Neural cell (in vitro differentiated cells): ENCODE data around the gene MRRF.

Experiments
- EP300 ChIP-seq: fragments of 450-650 bp; conservative IDR thresholded peaks from 2 replicates; pipeline ENCODE4 v1.6.1; 2014; ENCODE audit warnings: antibody characterized with exemption, mild to moderate bottlenecking, moderate library complexity; ENCODE audit not compliant: poor library complexity, severe bottlenecking
- EZH2 ChIP-seq: fragments of 200-600, 300-800 bp; shearing (Covaris generic), sonication (generic); IDR thresholded peaks from 2 replicates; pipeline ENCODE4 v1.6.1; 2014; ENCODE audit warnings: antibody characterized with exemption, low read length, borderline replicate concordance, mild to moderate bottlenecking; ENCODE audit not compliant: insufficient read depth, poor library complexity, severe bottlenecking
- MXI1 ChIP-seq: fragments of 450-650 bp; conservative IDR thresholded peaks from 2 replicates; pipeline ENCODE4 v1.6.1; 2014; ENCODE audit warnings: antibody characterized with exemption, mild to moderate bottlenecking; ENCODE audit not compliant: poor library complexity, severe bottlenecking
- POLR2AphosphoS5 ChIP-seq: IDR thresholded peaks from 2 replicates; pipeline ENCODE4 v1.6.1; 2012
- RAD21 ChIP-seq: fragments of 450-650 bp; conservative IDR thresholded peaks from 2 replicates; pipeline ENCODE4 v1.6.1; 2014; ENCODE audit warnings: antibody characterized with exemption, mild to moderate bottlenecking, moderate library complexity
- SMC3 ChIP-seq: fragments of 450-650 bp; conservative IDR thresholded peaks from 2 replicates; pipeline ENCODE4 v1.6.1; 2014; ENCODE audit warnings: antibody characterized with exemption, mild to moderate bottlenecking, moderate library complexity; ENCODE audit not compliant: poor library complexity
- TAF1 ChIP-seq: IDR thresholded peaks from 2 replicates; pipeline ENCODE4 v1.6.1; 2012; ENCODE audit warnings: low read depth
- TF ChIP-seq, protein P1 (sequence below): IDR thresholded peaks from 2 replicates; pipeline ENCODE4 v1.6.1; 2012; ENCODE audit warnings: borderline replicate concordance
- TF ChIP-seq, protein P2 (sequence below): fragments of 450-650 bp; IDR thresholded peaks from 2 replicates; pipeline ENCODE4 v1.5.1; 2014; ENCODE audit warnings: antibody characterized with exemption, mild to moderate bottlenecking, moderate library complexity; ENCODE audit not compliant: poor library complexity, severe bottlenecking

DNA sequence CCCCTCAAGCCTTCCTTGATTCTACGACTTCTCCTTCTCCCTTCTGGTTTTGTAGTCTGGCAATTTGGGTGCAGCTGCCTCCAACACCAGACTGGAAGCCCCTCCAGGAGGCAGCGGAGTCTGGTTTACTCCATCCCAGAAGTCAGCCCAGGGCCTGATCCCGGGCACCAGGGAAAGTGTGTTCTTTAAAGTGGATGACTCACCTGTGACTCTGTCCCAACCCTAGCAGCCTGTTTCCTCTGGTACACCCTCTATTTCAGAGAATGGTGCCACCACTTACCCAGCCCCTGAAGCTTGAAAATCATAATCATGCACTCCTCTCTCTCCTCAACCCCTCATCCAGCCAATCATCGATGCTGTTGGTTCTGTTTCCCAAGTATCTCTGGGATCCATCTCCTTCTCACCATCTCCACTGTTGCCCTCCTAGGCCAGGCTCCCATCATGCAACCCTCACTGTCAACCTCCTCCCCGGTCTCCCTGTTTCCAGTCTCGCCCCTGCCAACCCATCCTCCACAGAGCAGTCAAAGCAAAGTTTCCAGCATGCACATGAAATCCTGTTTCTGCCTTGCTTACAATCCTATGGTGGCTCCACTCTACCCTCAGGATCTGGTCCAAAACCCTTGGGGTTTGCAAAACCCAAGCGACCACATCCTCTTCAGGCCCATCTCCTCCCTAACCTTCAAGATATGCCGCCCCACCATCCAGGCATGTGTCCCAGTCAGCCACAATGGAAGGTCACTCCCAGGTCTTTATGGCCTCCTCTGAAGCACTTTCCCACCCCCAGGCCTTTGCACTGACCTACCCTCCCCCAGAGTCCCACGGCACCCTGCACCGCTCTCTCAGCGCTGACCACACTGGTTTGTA lies 46.4 kb upstream of the MRRF start:
- TF ChIP-seq, protein P1, sequence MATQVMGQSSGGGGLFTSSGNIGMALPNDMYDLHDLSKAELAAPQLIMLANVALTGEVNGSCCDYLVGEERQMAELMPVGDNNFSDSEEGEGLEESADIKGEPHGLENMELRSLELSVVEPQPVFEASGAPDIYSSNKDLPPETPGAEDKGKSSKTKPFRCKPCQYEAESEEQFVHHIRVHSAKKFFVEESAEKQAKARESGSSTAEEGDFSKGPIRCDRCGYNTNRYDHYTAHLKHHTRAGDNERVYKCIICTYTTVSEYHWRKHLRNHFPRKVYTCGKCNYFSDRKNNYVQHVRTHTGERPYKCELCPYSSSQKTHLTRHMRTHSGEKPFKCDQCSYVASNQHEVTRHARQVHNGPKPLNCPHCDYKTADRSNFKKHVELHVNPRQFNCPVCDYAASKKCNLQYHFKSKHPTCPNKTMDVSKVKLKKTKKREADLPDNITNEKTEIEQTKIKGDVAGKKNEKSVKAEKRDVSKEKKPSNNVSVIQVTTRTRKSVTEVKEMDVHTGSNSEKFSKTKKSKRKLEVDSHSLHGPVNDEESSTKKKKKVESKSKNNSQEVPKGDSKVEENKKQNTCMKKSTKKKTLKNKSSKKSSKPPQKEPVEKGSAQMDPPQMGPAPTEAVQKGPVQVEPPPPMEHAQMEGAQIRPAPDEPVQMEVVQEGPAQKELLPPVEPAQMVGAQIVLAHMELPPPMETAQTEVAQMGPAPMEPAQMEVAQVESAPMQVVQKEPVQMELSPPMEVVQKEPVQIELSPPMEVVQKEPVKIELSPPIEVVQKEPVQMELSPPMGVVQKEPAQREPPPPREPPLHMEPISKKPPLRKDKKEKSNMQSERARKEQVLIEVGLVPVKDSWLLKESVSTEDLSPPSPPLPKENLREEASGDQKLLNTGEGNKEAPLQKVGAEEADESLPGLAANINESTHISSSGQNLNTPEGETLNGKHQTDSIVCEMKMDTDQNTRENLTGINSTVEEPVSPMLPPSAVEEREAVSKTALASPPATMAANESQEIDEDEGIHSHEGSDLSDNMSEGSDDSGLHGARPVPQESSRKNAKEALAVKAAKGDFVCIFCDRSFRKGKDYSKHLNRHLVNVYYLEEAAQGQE: no peak
- TF ChIP-seq RAD21: no peak
- TF ChIP-seq, protein P2, sequence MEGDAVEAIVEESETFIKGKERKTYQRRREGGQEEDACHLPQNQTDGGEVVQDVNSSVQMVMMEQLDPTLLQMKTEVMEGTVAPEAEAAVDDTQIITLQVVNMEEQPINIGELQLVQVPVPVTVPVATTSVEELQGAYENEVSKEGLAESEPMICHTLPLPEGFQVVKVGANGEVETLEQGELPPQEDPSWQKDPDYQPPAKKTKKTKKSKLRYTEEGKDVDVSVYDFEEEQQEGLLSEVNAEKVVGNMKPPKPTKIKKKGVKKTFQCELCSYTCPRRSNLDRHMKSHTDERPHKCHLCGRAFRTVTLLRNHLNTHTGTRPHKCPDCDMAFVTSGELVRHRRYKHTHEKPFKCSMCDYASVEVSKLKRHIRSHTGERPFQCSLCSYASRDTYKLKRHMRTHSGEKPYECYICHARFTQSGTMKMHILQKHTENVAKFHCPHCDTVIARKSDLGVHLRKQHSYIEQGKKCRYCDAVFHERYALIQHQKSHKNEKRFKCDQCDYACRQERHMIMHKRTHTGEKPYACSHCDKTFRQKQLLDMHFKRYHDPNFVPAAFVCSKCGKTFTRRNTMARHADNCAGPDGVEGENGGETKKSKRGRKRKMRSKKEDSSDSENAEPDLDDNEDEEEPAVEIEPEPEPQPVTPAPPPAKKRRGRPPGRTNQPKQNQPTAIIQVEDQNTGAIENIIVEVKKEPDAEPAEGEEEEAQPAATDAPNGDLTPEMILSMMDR: no peak
- TF ChIP-seq TAF1: no peak
- peak; percentile 49 for TF ChIP-seq EZH2
- no peak for TF ChIP-seq MXI1
- TF ChIP-seq EP300: no peak
- no peak for TF ChIP-seq POLR2AphosphoS5
- no peak for TF ChIP-seq SMC3
